Thoracic aorta (tissue), 2 donors: ENCODE results near the gene RSRC1. TPM values are rescaled to one million over a fixed set of nuclear protein-coding genes. Genes with fewer than 3 reads are reported as not detected.

ENCODE experiments used
- ATAC-seq: fragments of 150-250 bp; one replicate; pipeline ENCODE4 v1.8.0; 2017; ENCODE audit warnings: low read depth; ENCODE audit not compliant: insufficient number of reproducible peaks, low FRiP score
- DNase-seq: peaks from one replicate; pipeline ENCODE4 v3.0.0-alpha.2; 2020; ENCODE audit warnings: low spot score
- H3K27ac ChIP-seq, 2 donors: fragments of 200-600 bp; sonication (generic); 1 replicate in 1 of 2; 2 replicates in 1 of 2; pipeline ENCODE4 v1.5.1; 2016; ENCODE audit warnings: mild to moderate bottlenecking in 2 of 2, moderate library complexity in 2 of 2
- H3K27me3 ChIP-seq: fragments of 200-600 bp; sonication (generic); replicated peaks from 2 replicates; pipeline ENCODE4 v1.6.0; 2016; ENCODE audit warnings: mild to moderate bottlenecking; ENCODE audit not compliant: insufficient read depth
- H3K36me3 ChIP-seq: fragments of 200-600 bp; sonication (generic); one replicate; pipeline ENCODE4 v1.5.1; 2016
- H3K4me1 ChIP-seq, 2 donors: fragments of 200-600 bp; sonication (generic); 1 replicate in 1 of 2; 2 replicates in 1 of 2; pipeline versions ENCODE4 v1.5.1 to v1.6.0; 2016; ENCODE audit warnings: low read depth in 2 of 2, mild to moderate bottlenecking in 1 of 2; ENCODE audit not compliant: control insufficient read depth in 1 of 2
- H3K4me3 ChIP-seq: fragments of 200-600 bp; sonication (generic); 2 replicates; pipeline ENCODE4 v1.5.1; 2016; ENCODE audit warnings: mild to moderate bottlenecking
- H3K9me3 ChIP-seq: fragments of 200-600 bp; sonication (generic); 2 replicates; pipeline ENCODE4 v1.5.1; 2016
- total RNA-seq, 2 donors: library from RNA; depleted of rRNA; stranded (reverse); fragments of >200 nt; gene quantifications; one replicate each; pipeline versions ENCODE4 v1.1.0 to v1.2.3, GENCODE V29; 2016
- TF ChIP-seq, protein P1 (sequence below): fragments of 200-600 bp; sonication (generic); IDR thresholded peaks from one replicate; pipeline ENCODE4 v1.5.1; 2019; ENCODE audit warnings: antibody characterized with exemption

The RSRC1 gene
- total RNA-seq, 2 donors from 2014 or later: 26.6 to 39.5 TPM

DNA sequence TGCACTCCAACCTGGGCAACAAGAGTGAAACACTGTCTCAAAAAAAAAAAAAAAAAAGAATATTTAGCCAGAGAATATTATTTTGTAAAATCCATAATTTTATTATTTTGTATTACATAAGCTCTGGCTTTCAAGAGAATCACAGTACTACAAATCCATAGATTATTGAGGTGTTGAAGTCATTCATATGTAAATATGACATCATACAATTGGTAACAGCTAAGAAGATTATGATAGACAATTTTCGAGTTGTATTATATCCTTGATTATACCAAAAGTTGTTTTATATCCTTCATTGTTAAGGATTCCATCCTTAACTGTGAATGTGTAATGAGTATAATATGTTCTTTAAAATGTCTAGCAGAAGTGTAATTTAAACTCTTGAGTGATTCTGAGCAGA lies 464.8 kb downstream of the RSRC1 start:
- no peaks in the 10 kb centered on the region for H3K4me1 ChIP-seq
- H3K27ac ChIP-seq: no peak overlapping the region
- no peaks in the 10 kb centered on the region for H3K27me3 ChIP-seq
- no peak overlapping the region for H3K4me3 ChIP-seq
- TF ChIP-seq, protein P1, sequence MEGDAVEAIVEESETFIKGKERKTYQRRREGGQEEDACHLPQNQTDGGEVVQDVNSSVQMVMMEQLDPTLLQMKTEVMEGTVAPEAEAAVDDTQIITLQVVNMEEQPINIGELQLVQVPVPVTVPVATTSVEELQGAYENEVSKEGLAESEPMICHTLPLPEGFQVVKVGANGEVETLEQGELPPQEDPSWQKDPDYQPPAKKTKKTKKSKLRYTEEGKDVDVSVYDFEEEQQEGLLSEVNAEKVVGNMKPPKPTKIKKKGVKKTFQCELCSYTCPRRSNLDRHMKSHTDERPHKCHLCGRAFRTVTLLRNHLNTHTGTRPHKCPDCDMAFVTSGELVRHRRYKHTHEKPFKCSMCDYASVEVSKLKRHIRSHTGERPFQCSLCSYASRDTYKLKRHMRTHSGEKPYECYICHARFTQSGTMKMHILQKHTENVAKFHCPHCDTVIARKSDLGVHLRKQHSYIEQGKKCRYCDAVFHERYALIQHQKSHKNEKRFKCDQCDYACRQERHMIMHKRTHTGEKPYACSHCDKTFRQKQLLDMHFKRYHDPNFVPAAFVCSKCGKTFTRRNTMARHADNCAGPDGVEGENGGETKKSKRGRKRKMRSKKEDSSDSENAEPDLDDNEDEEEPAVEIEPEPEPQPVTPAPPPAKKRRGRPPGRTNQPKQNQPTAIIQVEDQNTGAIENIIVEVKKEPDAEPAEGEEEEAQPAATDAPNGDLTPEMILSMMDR: no peak
- H3K9me3 ChIP-seq: no peaks in the 10 kb centered on the region
- DNase-seq: no peak
- ATAC-seq: no peak
- no peaks in the 10 kb centered on the region for H3K36me3 ChIP-seq

DNA sequence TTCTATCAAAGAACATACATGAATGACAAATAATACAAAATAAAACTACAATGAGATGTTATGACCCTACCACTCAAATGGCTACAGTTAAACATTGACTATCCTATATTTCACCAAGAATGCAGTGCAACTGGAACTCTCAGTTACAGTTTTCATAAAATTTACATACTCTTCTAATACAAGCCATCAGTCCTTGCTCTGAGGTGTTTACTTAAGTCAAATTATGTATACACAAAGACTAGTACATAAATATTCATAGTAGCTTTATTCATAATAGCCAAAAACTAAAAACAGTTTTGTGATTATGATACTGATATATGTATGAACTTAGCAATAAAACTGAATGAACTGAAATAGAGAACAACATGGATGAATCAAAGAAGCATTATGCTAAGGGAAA lies 480.3 kb downstream of the RSRC1 start:
- TF ChIP-seq, protein P1: no peak
- Histone ChIP-seq H3K27me3 (no peaks in the 10 kb centered on the region), H3K4me3 (no peak overlapping the region), H3K27ac (no peak overlapping the region), H3K4me1 (no peaks in the 10 kb centered on the region), H3K36me3 (no peaks in the 10 kb centered on the region), H3K9me3 (no peaks in the 10 kb centered on the region)
- DNase-seq (no peak), ATAC-seq (no peak)

Other genes starting within 250 kb of the RSRC1 start
- 10 to 100 TPM in 1 of 2 donors, under 1 TPM in 1; 0.35 to 12.3 TPM for gene SHOX2, start 3.7 kb upstream of the RSRC1 start, total RNA-seq